HEK293 (cell line): ENCODE measurements around the gene ST3GAL5.

ENCODE experiments used
- CTCF ChIA-PET: fragments of 350-600 bp; formaldehyde crosslinking; extraction: SDS; loops from one replicate; lab custom pipeline; 2021; ENCODE audit warnings: antibody characterized with exemption; lab: Yijun Ruan, JAX
- POLR2A ChIA-PET: fragments of 300-600 bp; formaldehyde crosslinking; extraction: SDS; loops from one replicate; lab custom pipeline; 2020; ENCODE audit warnings: antibody characterized with exemption, inconsistent platforms; lab: Yijun Ruan, JAX
- H3K27ac ChIP-seq: fragments of 200-500 bp; sonication (Bioruptor generic); 2 replicates; pipeline ENCODE4 v1.5.1; 2014; ENCODE audit warnings: low read depth, low read length, control low read depth, inconsistent platforms; ENCODE audit errors: extremely low read depth
- H3K36me3 ChIP-seq, 2 experiments: fragments of 200-500 bp in 1 of 2; sonication (Bioruptor generic) in 1 of 2; 1 replicate in 1 of 2; 2 replicates in 1 of 2; pipeline ENCODE4 v1.5.1; 2014 to 2017; ENCODE audit warnings: inconsistent platforms in 2 of 2, low read length in 2 of 2; ENCODE audit not compliant: control insufficient read depth in 2 of 2, insufficient read depth in 1 of 2
- H3K4me1 ChIP-seq: fragments of 200-500 bp; sonication (Bioruptor generic); 2 replicates; pipeline ENCODE4 v1.5.1; 2014; ENCODE audit warnings: mild to moderate bottlenecking, low read length, inconsistent platforms; ENCODE audit not compliant: control insufficient read depth, insufficient read depth
- H3K4me3 ChIP-seq: 2 replicates; pipeline ENCODE4 v1.5.1; 2011; ENCODE audit warnings: low read depth, mild to moderate bottlenecking, control low read depth, low read length, moderate library complexity
- H3K9me3 ChIP-seq: fragments of 200-500 bp; sonication (Bioruptor generic); 2 replicates; pipeline ENCODE4 v1.5.1; 2014; ENCODE audit warnings: low read depth, low read length, inconsistent platforms; ENCODE audit not compliant: control insufficient read depth, insufficient read depth
- GLIS1 ChIP-seq: fragments of 450-650 bp; formaldehyde crosslinking; IDR thresholded peaks from 2 replicates; pipeline ENCODE4 v1.5.1; 2016; ENCODE audit warnings: missing biosample characterization, missing genetic modification characterization
- GLIS2 ChIP-seq: fragments of 450-650 bp; formaldehyde crosslinking; IDR thresholded peaks from 2 replicates; pipeline ENCODE4 v1.5.1; 2016; ENCODE audit warnings: missing biosample characterization, missing genetic modification characterization
- SP7 ChIP-seq: fragments of 450-650 bp; formaldehyde crosslinking; IDR thresholded peaks from 2 replicates; pipeline ENCODE4 v1.5.1; 2016; ENCODE audit warnings: missing biosample characterization, missing genetic modification characterization
- YY1 ChIP-seq: fragments of 450-650 bp; formaldehyde crosslinking; IDR thresholded peaks from 2 replicates; pipeline ENCODE4 v1.5.1; 2018; ENCODE audit warnings: missing biosample characterization, missing genetic modification characterization
- ZIC2 ChIP-seq: fragments of 450-650 bp; formaldehyde crosslinking; IDR thresholded peaks from 2 replicates; pipeline ENCODE4 v1.5.1; 2016; ENCODE audit warnings: missing biosample characterization, missing genetic modification characterization
- ZNF112 ChIP-seq: fragments of 450-650 bp; formaldehyde crosslinking; IDR thresholded peaks from 2 replicates; pipeline ENCODE4 v1.5.0; 2017; ENCODE audit warnings: missing biosample characterization, missing genetic modification characterization
- ZNF175 ChIP-seq: fragments of 450-650 bp; formaldehyde crosslinking; IDR thresholded peaks from 2 replicates; pipeline ENCODE4 v1.5.1; 2016; ENCODE audit warnings: missing biosample characterization, missing genetic modification characterization
- ZNF2 ChIP-seq: fragments of 450-650 bp; formaldehyde crosslinking; IDR thresholded peaks from 2 replicates; pipeline ENCODE4 v1.5.1; 2016; ENCODE audit warnings: missing biosample characterization, missing genetic modification characterization
- ZNF544 ChIP-seq: fragments of 450-650 bp; formaldehyde crosslinking; IDR thresholded peaks from 2 replicates; pipeline ENCODE4 v1.5.0; 2017; ENCODE audit warnings: missing biosample characterization, missing genetic modification characterization
- ZNF624 ChIP-seq: fragments of 450-650 bp; formaldehyde crosslinking; IDR thresholded peaks from 2 replicates; pipeline ENCODE4 v1.5.1; 2017; ENCODE audit warnings: missing biosample characterization, missing genetic modification characterization
- ZNF654 ChIP-seq: fragments of 450-650 bp; formaldehyde crosslinking; IDR thresholded peaks from 2 replicates; pipeline ENCODE4 v1.5.1; 2016; ENCODE audit warnings: low read depth, missing biosample characterization, missing genetic modification characterization
- ZNF677 ChIP-seq: fragments of 450-650 bp; IDR thresholded peaks from 2 replicates; pipeline ENCODE4 v1.5.0; 2018; ENCODE audit warnings: missing biosample characterization, mild to moderate bottlenecking, missing genetic modification characterization, moderate library complexity
- ZNF76 ChIP-seq: fragments of 450-650 bp; formaldehyde crosslinking; IDR thresholded peaks from 2 replicates; pipeline ENCODE4; 2016; ENCODE audit warnings: low read depth, missing biosample characterization, missing genetic modification characterization, borderline replicate concordance
- ZNF830 ChIP-seq: fragments of 450-650 bp; IDR thresholded peaks from 2 replicates; pipeline ENCODE4 v1.5.0; 2018; ENCODE audit warnings: missing biosample characterization, missing genetic modification characterization, low read depth, mild to moderate bottlenecking, moderate library complexity
- TF ChIP-seq, protein P1 (sequence below): fragments of 450-650 bp; formaldehyde crosslinking; IDR thresholded peaks from 2 replicates; pipeline ENCODE4 v1.5.1; 2017; ENCODE audit warnings: missing biosample characterization, missing genetic modification characterization
- TF ChIP-seq, protein P2 (sequence below): fragments of 450-650 bp; formaldehyde crosslinking; IDR thresholded peaks from 2 replicates; pipeline ENCODE4 v1.5.1; 2016; ENCODE audit warnings: missing biosample characterization, missing genetic modification characterization
- TF ChIP-seq, protein P3 (sequence below): fragments of 450-650 bp; formaldehyde crosslinking; IDR thresholded peaks from 2 replicates; pipeline ENCODE4 v1.5.1; 2016; ENCODE audit warnings: missing biosample characterization, missing genetic modification characterization
- TF ChIP-seq, protein P4 (sequence below): fragments of 450-650 bp; formaldehyde crosslinking; IDR thresholded peaks from 2 replicates; pipeline ENCODE4 v1.5.1; 2016; ENCODE audit warnings: missing biosample characterization, missing genetic modification characterization
- TF ChIP-seq, protein P5 (sequence below): fragments of 450-650 bp; formaldehyde crosslinking; IDR thresholded peaks from 2 replicates; pipeline ENCODE4 v1.5.1; 2016; ENCODE audit warnings: missing biosample characterization, missing genetic modification characterization

ST3GAL5 gene

DNA sequence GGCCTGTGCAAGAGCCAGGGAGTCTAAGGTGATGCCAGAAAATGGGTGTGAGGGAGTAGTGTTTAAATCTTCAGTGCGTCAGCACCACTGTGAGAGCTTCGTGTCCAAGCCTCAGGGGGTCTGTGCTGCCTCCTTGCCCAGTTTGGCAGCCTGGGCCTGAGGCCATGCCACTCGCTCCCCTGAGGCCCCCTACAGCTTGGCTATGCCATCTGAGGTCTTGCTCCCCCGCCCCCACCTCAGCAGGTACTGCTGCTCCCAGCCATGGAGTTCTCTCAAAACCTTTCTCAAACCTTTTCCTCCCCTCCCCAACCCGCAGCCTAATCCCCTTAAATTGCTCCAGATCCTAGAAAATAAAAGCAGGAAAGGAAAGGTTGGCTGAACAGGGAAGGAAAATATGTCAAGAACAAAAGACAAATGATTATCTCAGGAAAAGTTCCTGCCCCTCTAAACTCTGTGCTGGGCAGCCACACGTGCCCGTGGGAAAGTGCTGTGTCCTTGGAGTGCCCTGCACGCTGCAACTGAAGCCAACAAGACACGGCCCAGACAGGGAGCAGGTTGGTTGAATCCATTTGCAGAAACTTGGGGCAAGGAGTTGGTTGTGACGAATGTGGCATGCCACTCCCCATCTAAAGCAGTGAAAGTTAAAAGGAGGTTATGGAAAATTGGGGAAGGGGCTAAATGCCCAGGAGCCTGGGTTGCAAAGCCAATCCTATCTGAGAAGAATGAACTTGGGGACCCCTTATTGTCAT is 73.8 kb downstream of the ST3GAL5 start:
- Histone ChIP-seq H3K4me3 (no peak overlapping the region), H3K4me1 (no peaks in the 10 kb centered on the region), H3K36me3 (no peaks in the 10 kb centered on the region), H3K27ac (no peak overlapping the region)
- CTCF ChIA-PET: interaction anchor here (0.6 to 7.6 kb wide), 42 partner anchors 9 to 296 kb away, joined by 3 to 141 read pairs (median 4); partner anchors contain the start of gene ATOH8
- POLR2A ChIA-PET: interaction anchor here (0.8 to 1.0 kb wide), 2 partner anchors 78 to 86 kb away, joined by 3 read pairs; no protein-coding TSS in a partner anchor
- peak; percentile 36 for TF ChIP-seq ZIC2
- no peak for TF ChIP-seq ZNF175 (tag by site-specific recombination)
- TF ChIP-seq ZNF544 (tag by site-specific recombination): no peak
- no peak for TF ChIP-seq ZNF76 (tag by site-specific recombination)
- TF ChIP-seq, protein P1, sequence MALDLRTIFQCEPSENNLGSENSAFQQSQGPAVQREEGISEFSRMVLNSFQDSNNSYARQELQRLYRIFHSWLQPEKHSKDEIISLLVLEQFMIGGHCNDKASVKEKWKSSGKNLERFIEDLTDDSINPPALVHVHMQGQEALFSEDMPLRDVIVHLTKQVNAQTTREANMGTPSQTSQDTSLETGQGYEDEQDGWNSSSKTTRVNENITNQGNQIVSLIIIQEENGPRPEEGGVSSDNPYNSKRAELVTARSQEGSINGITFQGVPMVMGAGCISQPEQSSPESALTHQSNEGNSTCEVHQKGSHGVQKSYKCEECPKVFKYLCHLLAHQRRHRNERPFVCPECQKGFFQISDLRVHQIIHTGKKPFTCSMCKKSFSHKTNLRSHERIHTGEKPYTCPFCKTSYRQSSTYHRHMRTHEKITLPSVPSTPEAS: no peak
- 0 out of 2 replicates have a peak, but pooled peaks have one; percentile 30 for TF ChIP-seq GLIS1 (tag by site-specific recombination)
- TF ChIP-seq, all 188 proteins: peak for 2
- H3K9me3 ChIP-seq: no peaks in the 10 kb centered on the region

DNA sequence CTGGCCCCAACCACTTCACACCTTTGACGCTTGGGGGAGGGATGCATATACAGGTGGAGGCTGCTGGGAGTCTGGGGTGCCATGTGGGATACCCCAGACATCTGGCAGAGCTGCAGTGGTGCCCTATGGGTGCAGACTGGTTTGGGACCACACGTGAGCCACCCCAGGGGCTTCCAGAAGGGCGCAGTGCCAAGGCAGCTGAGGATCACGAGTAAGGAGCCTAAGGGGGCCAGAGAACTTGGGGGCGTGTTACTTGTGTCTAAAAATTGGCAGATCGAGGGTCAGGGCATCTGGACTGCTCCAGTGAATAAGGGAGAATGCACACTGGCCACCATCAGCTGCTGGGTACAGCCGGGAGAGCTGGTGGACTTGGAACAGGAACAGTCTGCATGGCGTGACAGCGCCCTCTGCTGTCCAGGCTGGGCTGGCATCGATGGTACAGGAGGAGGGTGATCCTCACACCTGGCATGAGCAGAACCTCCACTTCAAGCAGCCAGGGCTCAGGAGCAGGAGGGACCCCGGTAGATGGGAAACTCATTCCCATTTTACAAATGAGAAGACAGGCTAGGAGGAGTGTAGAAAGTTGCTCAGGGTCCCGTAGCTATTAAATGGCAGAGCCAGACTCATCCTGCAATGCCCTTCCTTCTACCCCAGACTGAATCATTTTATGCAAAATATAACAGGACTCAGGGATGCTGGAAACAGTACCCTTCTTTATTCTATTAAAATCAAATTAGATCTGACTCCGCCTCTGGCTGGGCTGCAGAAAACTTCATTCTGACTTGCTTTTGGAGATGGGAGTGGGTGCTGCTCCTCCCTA is 74.6 kb downstream of the ST3GAL5 start:
- CTCF ChIA-PET: interaction anchor here (0.6 to 7.6 kb wide), 53 partner anchors 9 to 395 kb away, joined by 3 to 141 read pairs (median 4); partner anchors contain the start of gene ATOH8
- no peak overlapping the region for H3K4me3 ChIP-seq
- no peaks in the 10 kb centered on the region for H3K36me3 ChIP-seq
- no peak for TF ChIP-seq ZNF677 (tag by site-specific recombination)
- peak; percentile 94 for TF ChIP-seq ZNF654 (tag by site-specific recombination)
- TF ChIP-seq, protein P2, sequence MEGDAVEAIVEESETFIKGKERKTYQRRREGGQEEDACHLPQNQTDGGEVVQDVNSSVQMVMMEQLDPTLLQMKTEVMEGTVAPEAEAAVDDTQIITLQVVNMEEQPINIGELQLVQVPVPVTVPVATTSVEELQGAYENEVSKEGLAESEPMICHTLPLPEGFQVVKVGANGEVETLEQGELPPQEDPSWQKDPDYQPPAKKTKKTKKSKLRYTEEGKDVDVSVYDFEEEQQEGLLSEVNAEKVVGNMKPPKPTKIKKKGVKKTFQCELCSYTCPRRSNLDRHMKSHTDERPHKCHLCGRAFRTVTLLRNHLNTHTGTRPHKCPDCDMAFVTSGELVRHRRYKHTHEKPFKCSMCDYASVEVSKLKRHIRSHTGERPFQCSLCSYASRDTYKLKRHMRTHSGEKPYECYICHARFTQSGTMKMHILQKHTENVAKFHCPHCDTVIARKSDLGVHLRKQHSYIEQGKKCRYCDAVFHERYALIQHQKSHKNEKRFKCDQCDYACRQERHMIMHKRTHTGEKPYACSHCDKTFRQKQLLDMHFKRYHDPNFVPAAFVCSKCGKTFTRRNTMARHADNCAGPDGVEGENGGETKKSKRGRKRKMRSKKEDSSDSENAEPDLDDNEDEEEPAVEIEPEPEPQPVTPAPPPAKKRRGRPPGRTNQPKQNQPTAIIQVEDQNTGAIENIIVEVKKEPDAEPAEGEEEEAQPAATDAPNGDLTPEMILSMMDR (tag by site-specific recombination): peak; percentile 85
- TF ChIP-seq, protein P3, sequence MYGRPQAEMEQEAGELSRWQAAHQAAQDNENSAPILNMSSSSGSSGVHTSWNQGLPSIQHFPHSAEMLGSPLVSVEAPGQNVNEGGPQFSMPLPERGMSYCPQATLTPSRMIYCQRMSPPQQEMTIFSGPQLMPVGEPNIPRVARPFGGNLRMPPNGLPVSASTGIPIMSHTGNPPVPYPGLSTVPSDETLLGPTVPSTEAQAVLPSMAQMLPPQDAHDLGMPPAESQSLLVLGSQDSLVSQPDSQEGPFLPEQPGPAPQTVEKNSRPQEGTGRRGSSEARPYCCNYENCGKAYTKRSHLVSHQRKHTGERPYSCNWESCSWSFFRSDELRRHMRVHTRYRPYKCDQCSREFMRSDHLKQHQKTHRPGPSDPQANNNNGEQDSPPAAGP (tag by site-specific recombination): 0 out of 2 replicates have a peak, but pooled peaks have one; percentile 33
- TF ChIP-seq, protein P4, sequence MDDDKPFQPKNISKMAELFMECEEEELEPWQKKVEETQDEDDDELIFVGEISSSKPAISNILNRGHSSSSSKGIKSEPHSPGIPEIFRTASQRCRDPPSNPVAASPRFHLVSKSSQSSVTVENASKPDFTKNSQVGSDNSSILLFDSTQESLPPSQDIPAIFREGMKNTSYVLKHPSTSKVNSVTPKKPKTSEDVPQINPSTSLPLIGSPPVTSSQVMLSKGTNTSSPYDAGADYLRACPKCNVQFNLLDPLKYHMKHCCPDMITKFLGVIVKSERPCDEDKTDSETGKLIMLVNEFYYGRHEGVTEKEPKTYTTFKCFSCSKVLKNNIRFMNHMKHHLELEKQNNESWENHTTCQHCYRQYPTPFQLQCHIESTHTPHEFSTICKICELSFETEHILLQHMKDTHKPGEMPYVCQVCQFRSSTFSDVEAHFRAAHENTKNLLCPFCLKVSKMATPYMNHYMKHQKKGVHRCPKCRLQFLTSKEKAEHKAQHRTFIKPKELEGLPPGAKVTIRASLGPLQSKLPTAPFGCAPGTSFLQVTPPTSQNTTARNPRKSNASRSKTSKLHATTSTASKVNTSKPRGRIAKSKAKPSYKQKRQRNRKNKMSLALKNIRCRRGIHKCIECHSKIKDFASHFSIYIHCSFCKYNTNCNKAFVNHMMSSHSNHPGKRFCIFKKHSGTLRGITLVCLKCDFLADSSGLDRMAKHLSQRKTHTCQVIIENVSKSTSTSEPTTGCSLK (tag by site-specific recombination): no peak
- TF ChIP-seq ZNF2 (tag by site-specific recombination): 0 out of 2 replicates have a peak, but pooled peaks have one; percentile 42
- TF ChIP-seq SP7 (tag by site-specific recombination): 0 out of 2 replicates have a peak, but pooled peaks have one; percentile 37
- TF ChIP-seq ZNF830 (tag by site-specific recombination): no peak
- no peak for TF ChIP-seq ZNF112 (tag by site-specific recombination)
- TF ChIP-seq ZNF624 (tag by site-specific recombination): no peak
- TF ChIP-seq ZNF175 (tag by site-specific recombination): no peak
- peak; percentile 18; the same call in 1 of the 2 replicates for TF ChIP-seq GLIS2 (tag by site-specific recombination)
- TF ChIP-seq YY1: no peak
- TF ChIP-seq, protein P5, sequence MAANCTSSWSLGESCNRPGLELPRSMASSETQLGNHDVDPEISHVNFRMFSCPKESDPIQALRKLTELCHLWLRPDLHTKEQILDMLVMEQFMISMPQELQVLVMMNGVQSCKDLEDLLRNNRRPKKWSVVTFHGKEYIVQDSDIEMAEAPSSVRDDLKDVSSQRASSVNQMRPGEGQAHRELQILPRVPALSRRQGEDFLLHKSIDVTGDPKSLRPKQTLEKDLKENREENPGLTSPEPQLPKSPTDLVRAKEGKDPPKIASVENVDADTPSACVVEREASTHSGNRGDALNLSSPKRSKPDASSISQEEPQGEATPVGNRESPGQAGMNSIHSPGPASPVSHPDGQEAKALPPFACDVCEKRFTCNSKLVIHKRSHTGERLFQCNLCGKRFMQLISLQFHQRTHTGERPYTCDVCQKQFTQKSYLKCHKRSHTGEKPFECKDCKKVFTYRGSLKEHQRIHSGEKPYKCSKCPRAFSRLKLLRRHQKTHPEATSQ (tag by site-specific recombination): no peak
- H3K9me3 ChIP-seq: no peaks in the 10 kb centered on the region
- H3K27ac ChIP-seq: no peak overlapping the region
- POLR2A ChIA-PET: interaction anchor here (0.8 to 1.0 kb wide), 2 partner anchors 78 to 85 kb away, joined by 3 read pairs; no protein-coding TSS in a partner anchor
- H3K4me1 ChIP-seq: no peaks in the 10 kb centered on the region
